DMS153 treated with DMSO at 0.1 percent for 48 hours (cell line): ENCODE results near the gene ACTN2.

ENCODE experiments used
- DNase-seq: peaks from one replicate; lab custom pipeline; 2025; ENCODE audit not compliant: unreplicated experiment; lab: John Stamatoyannopoulos, UW

ACTN2 gene

GRCh38 chr1:236689713-236690569, 3.6 kb downstream of the ACTN2 start:
- DNase-seq: no peak

- DNase-seq: no peak
Measured at GRCh38 chr1:236691348-236691747, 5.0 kb downstream of the ACTN2 start.

- no peak for DNase-seq
Measured at GRCh38 chr1:236692128-236692527, 5.8 kb downstream of the ACTN2 start.

- no peak for DNase-seq
Measured at GRCh38 chr1:236692742-236693141, 6.4 kb downstream of the ACTN2 start.

- no peak for DNase-seq
Measured at GRCh38 chr1:236699366-236699765, 13.1 kb downstream of the ACTN2 start.

- no peak for DNase-seq
Measured at GRCh38 chr1:236700903-236701302, 14.6 kb downstream of the ACTN2 start.

GRCh38 chr1:236701782-236702181, 15.5 kb downstream of the ACTN2 start:
- DNase-seq: no peak

- DNase-seq: no peak
Measured at GRCh38 chr1:236702791-236703394, 16.6 kb downstream of the ACTN2 start.

GRCh38 chr1:236705771-236706170, 19.5 kb downstream of the ACTN2 start:
- no peak for DNase-seq

- no peak for DNase-seq
Measured at GRCh38 chr1:236706183-236706582, 19.9 kb downstream of the ACTN2 start.

- no peak for DNase-seq
Measured at GRCh38 chr1:236710328-236710892, 24.1 kb downstream of the ACTN2 start.

GRCh38 chr1:236716160-236716559, 29.9 kb downstream of the ACTN2 start:
- DNase-seq: no peak

GRCh38 chr1:236717811-236718210, 31.5 kb downstream of the ACTN2 start:
- DNase-seq: no peak

- DNase-seq: no peak
Measured at GRCh38 chr1:236718328-236718727, 32.0 kb downstream of the ACTN2 start.

- no peak for DNase-seq
Measured at GRCh38 chr1:236720206-236720605, 33.9 kb downstream of the ACTN2 start.

GRCh38 chr1:236720611-236721010, 34.3 kb downstream of the ACTN2 start:
- DNase-seq: no peak

GRCh38 chr1:236724049-236724448, 37.8 kb downstream of the ACTN2 start:
- DNase-seq: no peak

- DNase-seq: no peak
Measured at GRCh38 chr1:236724506-236724905, 38.2 kb downstream of the ACTN2 start.

- no peak for DNase-seq
Measured at GRCh38 chr1:236725668-236726067, 39.4 kb downstream of the ACTN2 start.

GRCh38 chr1:236727521-236727920, 41.2 kb downstream of the ACTN2 start:
- DNase-seq: no peak

- no peak for DNase-seq
Measured at GRCh38 chr1:236728752-236729151, 42.5 kb downstream of the ACTN2 start.

GRCh38 chr1:236733653-236734052, 47.4 kb downstream of the ACTN2 start:
- no peak for DNase-seq
